Endothelial cell (in vitro differentiated cells): ENCODE measurements around the gene UBE2M. TPM values are rescaled to one million over a fixed set of nuclear protein-coding genes. Genes with fewer than 3 reads are reported as not detected.
"Not testable (repeated sequence)": the region's sequence is repeated elsewhere in the genome, so short reads cannot be mapped to it uniquely, and the experiment has no call there.

Experiments
- DNase-seq: peaks from one replicate; pipeline ENCODE4 v3.0.0; 2021; ENCODE audit warnings: low spot score
- H3K27ac Mint-ChIP-seq: one replicate; pipeline ENCODE4 v1.8.0; 2021; ENCODE audit warnings: mixed read lengths, inconsistent platforms; ENCODE audit not compliant: unreplicated experiment
- H3K27me3 Mint-ChIP-seq: one replicate; pipeline ENCODE4 v1.8.0; 2021; ENCODE audit warnings: mild to moderate bottlenecking, moderate library complexity, mixed read lengths, inconsistent platforms; ENCODE audit not compliant: unreplicated experiment
- H3K36me3 Mint-ChIP-seq: one replicate; pipeline ENCODE4 v1.8.0; 2021; ENCODE audit warnings: mild to moderate bottlenecking, low read depth, mixed read lengths, inconsistent platforms; ENCODE audit not compliant: unreplicated experiment
- H3K4me1 Mint-ChIP-seq: one replicate; pipeline ENCODE4 v1.8.0; 2021; ENCODE audit warnings: mild to moderate bottlenecking, mixed read lengths, inconsistent platforms; ENCODE audit not compliant: unreplicated experiment
- H3K4me3 Mint-ChIP-seq: one replicate; pipeline ENCODE4 v1.8.0; 2021; ENCODE audit warnings: mild to moderate bottlenecking, mixed read lengths, inconsistent platforms; ENCODE audit not compliant: unreplicated experiment
- H3K9me3 Mint-ChIP-seq: one replicate; pipeline ENCODE4 v1.8.0; 2021; ENCODE audit warnings: mixed read lengths, inconsistent platforms; ENCODE audit not compliant: unreplicated experiment
- long read RNA-seq: library from polyadenylated mRNA; unstranded; transcript quantifications from one replicate; pipeline ENCODE4 v2.0.0, GENCODE V29; 2020; ENCODE audit not compliant: unreplicated experiment
- total RNA-seq: library from RNA; stranded (reverse); fragmentation: NEBNext Ultra II Directional; extraction: Animal tissue kit (Norgen Biotek cat#: 25700); gene quantifications from one replicate; pipeline ENCODE4 v1.2.1, GENCODE V29; 2021; ENCODE audit not compliant: unreplicated experiment
- TF ChIP-seq, protein P1 (sequence below): fragments of 200-600 bp; sonication (generic); IDR thresholded peaks from one replicate; pipeline ENCODE4 v1.5.0; 2021; ENCODE audit warnings: antibody characterized with exemption; ENCODE audit not compliant: unreplicated experiment

UBE2M gene
- 81.6 TPM for total RNA-seq
- long read RNA-seq, partial matches to known transcripts = 1 of 6 reads
- long read RNA-seq, other reads (novel, unspliced or antisense) = 1 of 6 reads

- TF ChIP-seq, protein P1, sequence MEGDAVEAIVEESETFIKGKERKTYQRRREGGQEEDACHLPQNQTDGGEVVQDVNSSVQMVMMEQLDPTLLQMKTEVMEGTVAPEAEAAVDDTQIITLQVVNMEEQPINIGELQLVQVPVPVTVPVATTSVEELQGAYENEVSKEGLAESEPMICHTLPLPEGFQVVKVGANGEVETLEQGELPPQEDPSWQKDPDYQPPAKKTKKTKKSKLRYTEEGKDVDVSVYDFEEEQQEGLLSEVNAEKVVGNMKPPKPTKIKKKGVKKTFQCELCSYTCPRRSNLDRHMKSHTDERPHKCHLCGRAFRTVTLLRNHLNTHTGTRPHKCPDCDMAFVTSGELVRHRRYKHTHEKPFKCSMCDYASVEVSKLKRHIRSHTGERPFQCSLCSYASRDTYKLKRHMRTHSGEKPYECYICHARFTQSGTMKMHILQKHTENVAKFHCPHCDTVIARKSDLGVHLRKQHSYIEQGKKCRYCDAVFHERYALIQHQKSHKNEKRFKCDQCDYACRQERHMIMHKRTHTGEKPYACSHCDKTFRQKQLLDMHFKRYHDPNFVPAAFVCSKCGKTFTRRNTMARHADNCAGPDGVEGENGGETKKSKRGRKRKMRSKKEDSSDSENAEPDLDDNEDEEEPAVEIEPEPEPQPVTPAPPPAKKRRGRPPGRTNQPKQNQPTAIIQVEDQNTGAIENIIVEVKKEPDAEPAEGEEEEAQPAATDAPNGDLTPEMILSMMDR = no peak
- peaks cover 34% of the 10 kb centered on the region for H3K4me1 Mint-ChIP-seq
- no peak for DNase-seq
- H3K4me3 Mint-ChIP-seq = peak within 1 kb of the TSS; percentile 98
- H3K27me3 Mint-ChIP-seq = peaks cover 25% of the 10 kb centered on the region
- peaks cover 30% of the 10 kb centered on the region for H3K36me3 Mint-ChIP-seq
- peak within 1 kb of the TSS; percentile 99 for H3K27ac Mint-ChIP-seq
- H3K9me3 Mint-ChIP-seq = no peaks in the 10 kb centered on the region
Observed at GRCh38 chr19:58558066-58558622, at the start of gene UBE2M. Gene UBE2M, minus strand, starts transcription at chr19:58558611. Its CDS starts 230 bp downstream, at chr19:58558381.

- H3K27ac Mint-ChIP-seq, H3K4me1 Mint-ChIP-seq: not testable (repeated sequence)
Observed at GRCh38 chr19:58607213-58607612, 48.8 kb upstream of the UBE2M start.

DNA sequence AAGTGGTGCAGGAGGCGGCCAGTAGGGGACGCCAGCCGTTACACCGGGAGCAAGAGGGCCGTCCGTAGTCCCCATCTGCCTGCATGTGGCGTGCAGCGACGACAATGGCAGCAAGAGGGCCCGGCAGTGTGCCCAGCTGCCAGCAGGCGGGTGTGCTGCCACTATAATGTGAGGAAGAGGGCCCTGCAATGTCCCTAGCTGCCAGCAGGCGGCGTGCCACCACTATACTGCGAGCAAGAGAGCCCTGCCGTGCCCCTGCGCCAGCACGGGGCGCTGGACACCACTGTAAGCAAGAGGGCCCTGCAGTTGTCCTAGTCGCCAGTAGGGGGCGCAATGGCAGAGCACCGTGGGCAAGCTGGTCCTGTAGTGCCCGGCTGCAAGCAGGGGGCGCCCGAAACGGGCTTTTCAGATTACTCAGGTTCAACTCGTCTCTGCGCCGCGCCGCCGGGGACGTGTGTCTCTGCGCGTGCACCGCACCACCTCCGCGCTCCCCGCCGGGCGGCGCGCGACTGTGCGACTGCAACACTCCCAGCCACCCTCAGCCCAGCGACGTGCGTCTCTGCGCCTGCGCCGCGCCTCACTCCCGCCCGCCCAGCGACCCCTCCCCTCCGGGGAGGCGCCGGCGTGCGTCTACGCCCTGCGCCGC is 48.0 kb upstream of the UBE2M start:
- H3K36me3 Mint-ChIP-seq, H3K27me3 Mint-ChIP-seq, H3K27ac Mint-ChIP-seq, H3K4me1 Mint-ChIP-seq, H3K4me3 Mint-ChIP-seq, H3K9me3 Mint-ChIP-seq, DNase-seq: not testable (repeated sequence)
- TF ChIP-seq, protein P1 = peak; percentile 40

More at GRCh38 chr19:58607213-58607612, 48.8 kb upstream of the UBE2M start:
- DNase-seq, H3K27me3 Mint-ChIP-seq, H3K9me3 Mint-ChIP-seq, H3K36me3 Mint-ChIP-seq, H3K4me3 Mint-ChIP-seq: not testable (repeated sequence)

DNA sequence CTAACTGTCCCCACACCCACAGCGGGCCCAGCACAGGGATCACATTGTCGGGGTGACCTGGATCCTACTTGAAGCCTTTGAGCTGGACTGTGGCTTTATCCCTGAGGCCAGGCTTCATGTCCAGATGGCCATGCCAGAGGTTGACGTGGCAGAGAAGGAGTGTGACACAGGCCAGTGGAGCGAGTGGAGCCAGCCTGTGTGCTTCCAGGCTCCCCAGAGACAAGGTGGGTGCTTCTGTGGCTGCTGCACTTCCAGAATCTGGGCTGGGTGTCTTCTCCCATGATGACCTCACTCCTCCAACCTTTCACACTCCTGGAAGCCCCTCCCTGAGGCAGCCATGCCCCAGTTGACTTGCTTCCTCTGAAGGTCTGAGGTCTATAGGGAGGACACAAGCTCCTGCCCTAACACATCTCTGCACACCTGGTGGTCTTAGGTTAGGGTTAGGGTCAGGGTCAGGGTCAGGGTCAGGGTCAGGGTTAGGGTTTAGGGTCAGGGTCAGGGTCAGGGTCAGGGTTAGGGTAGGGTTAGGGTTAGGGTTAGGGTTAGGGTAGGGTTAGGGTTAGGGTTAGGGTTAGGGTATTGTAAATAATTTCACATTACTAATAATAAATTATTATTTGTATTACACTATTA is 27.8 kb upstream of the UBE2M start:
- no peak for DNase-seq
- H3K27ac Mint-ChIP-seq = no peak overlapping the region

GRCh38 chr19:58585442-58586132 is 27.2 kb upstream of the UBE2M start:
- Mint-ChIP-seq H3K27ac (peak overlapping the region; percentile 18), H3K4me1 (no peaks in the 10 kb centered on the region), H3K4me3 (peak overlapping the region; percentile 42), H3K27me3 (peaks cover 2% of the 10 kb centered on the region), H3K36me3 (peaks cover 17% of the 10 kb centered on the region), H3K9me3 (no peaks in the 10 kb centered on the region)
- DNase-seq = no peak
- TF ChIP-seq, protein P1 = no peak

More for the DNA sequence above, 27.8 kb upstream of the UBE2M start:
- H3K4me3 Mint-ChIP-seq = no peak overlapping the region
- peaks cover 2% of the 10 kb centered on the region for H3K27me3 Mint-ChIP-seq
- H3K4me1 Mint-ChIP-seq = no peaks in the 10 kb centered on the region
- peaks cover 15% of the 10 kb centered on the region for H3K36me3 Mint-ChIP-seq
- H3K9me3 Mint-ChIP-seq = no peaks in the 10 kb centered on the region
- TF ChIP-seq, protein P1 = no peak
